AG10803 (cell line): ENCODE results near the gene MCU.

ENCODE experiments used
- DNase-seq: peaks from one replicate; pipeline ENCODE4 v3.0.0; 2010; ENCODE audit warnings: low read depth
- H3K4me3 ChIP-seq: 2 replicates; pipeline ENCODE4 v1.5.1; 2011; ENCODE audit warnings: mild to moderate bottlenecking, low read length, control low read depth
- CTCF ChIP-seq: conservative IDR thresholded peaks from 2 replicates; pipeline ENCODE4 v1.5.1; 2011; ENCODE audit warnings: mild to moderate bottlenecking, low read length, control low read depth, inconsistent platforms

The MCU gene

GRCh38 chr10:72782649-72783330 is 90.8 kb downstream of the MCU start:
- DNase-seq, result no peak
- no peak for TF ChIP-seq CTCF
- no peak overlapping the region for H3K4me3 ChIP-seq

GRCh38 chr10:72783410-72783833 is 91.5 kb downstream of the MCU start:
- TF ChIP-seq CTCF, result no peak
- DNase-seq, result no peak
- H3K4me3 ChIP-seq, result no peak overlapping the region

GRCh38 chr10:72784551-72785351 is 92.8 kb downstream of the MCU start:
- peak; percentile 93 for DNase-seq
- no peak for TF ChIP-seq CTCF
- 0 out of 2 replicates have a peak overlapping the region, but pooled peaks have one; percentile 6 for H3K4me3 ChIP-seq

- TF ChIP-seq CTCF, result no peak
- H3K4me3 ChIP-seq, result no peak overlapping the region
- no peak for DNase-seq
Measured at GRCh38 chr10:72785409-72785808, 93.5 kb downstream of the MCU start.

GRCh38 chr10:72790216-72790990 is 98.5 kb downstream of the MCU start:
- TF ChIP-seq CTCF, result no peak
- no peak overlapping the region for H3K4me3 ChIP-seq
- no peak for DNase-seq

GRCh38 chr10:72792288-72792687 is 100.3 kb downstream of the MCU start:
- H3K4me3 ChIP-seq, result no peak overlapping the region

More at GRCh38 chr10:72792288-72792687, 100.3 kb downstream of the MCU start:
- TF ChIP-seq CTCF, result no peak
- no peak for DNase-seq
